Measurements from ENCODE around the gene ABCC1.

The ABCC1 gene

GRCh38 chr16:16073001-16073545, 123.7 kb downstream of the ABCC1 start:
- H3K4me3 ChIP-seq (replicated peaks; ENCODE audit: low read depth, low read length) = no peak overlapping the region
- DNase-seq (ENCODE audit: extremely low read depth, low read depth) = no peak
- no peak for TF ChIP-seq CTCF (IDR thresholded peaks at IDR 0.05; ENCODE audit: low read depth, low read length, missing control alignments)

- no peak overlapping the region for H3K4me3 ChIP-seq (replicated peaks; ENCODE audit: low read depth, low read length)
- peak; percentile 62 for DNase-seq (ENCODE audit: extremely low read depth, low read depth)
- TF ChIP-seq CTCF (IDR thresholded peaks at IDR 0.05; ENCODE audit: low read depth, low read length, missing control alignments) = no peak
These were observed 124.8 kb downstream of the ABCC1 start for GRCh38 chr16:16073891-16074881.

- no peak for TF ChIP-seq CTCF (IDR thresholded peaks at IDR 0.05; ENCODE audit: low read depth, low read length, missing control alignments)
- H3K4me3 ChIP-seq (replicated peaks; ENCODE audit: low read depth, low read length) = no peak overlapping the region
- DNase-seq (ENCODE audit: extremely low read depth, low read depth) = no peak
These were observed 126.3 kb downstream of the ABCC1 start for GRCh38 chr16:16075488-16076422.

- H3K4me3 ChIP-seq (replicated peaks; ENCODE audit: low read depth, low read length) = no peak overlapping the region
- no peak for DNase-seq (ENCODE audit: extremely low read depth, low read depth)
- TF ChIP-seq CTCF (IDR thresholded peaks at IDR 0.05; ENCODE audit: low read depth, low read length, missing control alignments) = no peak
These were observed 127.0 kb downstream of the ABCC1 start for GRCh38 chr16:16076423-16076813.

- DNase-seq (ENCODE audit: extremely low read depth, low read depth) = no peak
- no peak overlapping the region for H3K4me3 ChIP-seq (replicated peaks; ENCODE audit: low read depth, low read length)
- no peak for TF ChIP-seq CTCF (IDR thresholded peaks at IDR 0.05; ENCODE audit: low read depth, low read length, missing control alignments)
These were observed 131.1 kb downstream of the ABCC1 start for GRCh38 chr16:16080465-16081065.

- TF ChIP-seq CTCF (IDR thresholded peaks at IDR 0.05; ENCODE audit: low read depth, low read length, missing control alignments) = no peak
- no peak for DNase-seq (ENCODE audit: extremely low read depth, low read depth)
- H3K4me3 ChIP-seq (replicated peaks; ENCODE audit: low read depth, low read length) = no peak overlapping the region
These were observed 131.7 kb downstream of the ABCC1 start for GRCh38 chr16:16081141-16081540.
